Measurements from ENCODE around the gene NPAS2.

NPAS2 gene

DNA sequence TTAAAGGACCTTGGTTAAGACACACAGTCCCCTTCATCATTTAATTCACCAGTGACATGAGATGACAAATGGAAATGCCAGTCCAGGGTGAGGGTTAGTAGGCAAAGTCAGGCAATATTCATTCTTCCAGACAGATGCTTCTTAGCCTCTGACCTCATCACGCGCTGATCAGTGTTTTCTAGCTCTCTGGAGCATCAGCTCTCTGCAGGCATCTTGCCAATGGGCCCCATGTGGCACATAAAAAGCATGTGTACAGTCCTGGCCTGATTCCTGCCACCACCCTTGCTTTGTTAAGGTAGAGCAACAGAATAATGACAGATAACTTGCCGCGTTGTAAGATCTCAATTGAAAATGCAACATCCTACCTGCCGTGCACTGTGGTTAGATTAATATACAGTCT lies 20.3 kb upstream of the NPAS2 start:
- no peak for DNase-seq

GRCh38 chr2:100800915-100801314 lies 19.0 kb upstream of the NPAS2 start:
- DNase-seq = no peak

DNA sequence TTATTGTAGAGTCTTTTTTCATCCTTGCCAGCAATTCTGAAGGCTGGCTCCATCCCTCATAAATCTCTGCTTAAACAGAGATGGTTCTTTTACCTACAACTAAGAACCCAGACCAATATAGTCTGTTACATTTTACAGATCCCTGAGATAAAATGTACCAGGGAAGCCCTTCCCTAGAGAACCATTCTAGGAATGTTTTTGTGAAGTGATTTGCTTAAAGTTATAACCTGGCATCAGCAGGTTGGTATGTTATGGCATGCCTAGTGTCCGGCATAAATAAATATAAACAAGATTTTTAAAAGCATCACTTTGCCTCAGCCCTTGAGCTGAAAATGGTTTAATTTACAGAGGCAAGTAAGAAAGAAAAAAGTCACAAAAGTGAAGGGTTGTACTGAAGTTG lies 18.5 kb upstream of the NPAS2 start:
- no peak for DNase-seq

DNA sequence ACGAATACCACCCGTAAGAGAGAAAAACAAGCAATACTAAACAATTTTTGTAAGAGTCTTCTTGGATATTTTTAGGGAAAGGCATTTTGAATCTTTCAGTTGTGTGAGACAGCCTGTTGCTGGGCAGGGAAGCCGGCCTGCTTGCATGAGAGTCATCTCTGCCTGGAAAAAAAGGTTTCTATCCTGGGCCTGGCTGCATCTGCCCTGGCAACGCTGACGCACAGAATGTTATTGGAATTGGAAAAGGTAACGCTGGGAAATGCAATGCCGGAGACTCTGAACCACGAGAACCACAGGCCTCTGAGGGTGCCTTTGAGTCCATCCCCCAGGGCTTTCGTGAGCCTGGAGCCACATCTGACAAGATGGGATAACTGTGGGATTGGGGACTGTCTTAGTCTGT lies 17.9 kb upstream of the NPAS2 start:
- no peak for DNase-seq

GRCh38 chr2:100803334-100803733 lies 16.6 kb upstream of the NPAS2 start:
- DNase-seq = no peak

DNA sequence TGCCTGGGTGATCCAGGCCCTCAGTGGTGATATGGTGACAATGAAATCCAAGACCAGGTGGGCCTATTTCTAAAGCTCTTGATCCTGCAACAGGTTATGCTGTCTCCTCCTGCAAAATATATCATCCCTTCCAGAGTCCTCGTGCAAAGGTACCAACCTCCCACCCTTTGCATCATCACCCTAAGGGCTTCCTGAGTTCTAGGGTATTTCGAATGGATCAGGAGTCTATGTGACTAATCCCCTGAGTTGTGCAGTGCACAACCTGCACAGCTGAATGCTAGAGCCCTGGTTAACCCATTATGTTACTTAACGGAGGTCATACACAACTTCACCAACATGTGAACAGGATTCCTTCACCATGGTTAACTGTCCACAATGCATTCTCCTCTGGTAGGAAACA lies 13.4 kb upstream of the NPAS2 start:
- no peak for DNase-seq

DNA sequence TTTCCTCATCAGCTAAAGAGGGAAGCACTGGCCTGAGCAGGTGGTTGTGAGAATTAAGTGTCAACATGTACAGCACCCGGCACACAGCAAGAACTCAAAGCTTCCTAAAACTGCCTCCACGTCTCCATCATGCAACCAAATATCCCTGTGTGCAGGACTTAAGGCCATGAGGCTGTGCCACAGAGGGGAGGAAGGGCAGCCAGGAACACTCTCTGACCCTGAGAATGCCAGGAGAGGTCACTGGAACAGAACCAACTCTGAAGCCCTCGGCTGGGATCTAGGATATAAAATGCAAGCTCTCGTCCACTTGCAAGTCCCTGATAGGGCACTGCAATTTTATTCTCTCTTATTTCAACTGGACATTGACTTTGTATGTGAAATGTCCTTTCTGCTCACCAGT lies 12.2 kb upstream of the NPAS2 start:
- DNase-seq = no peak

- no peak for DNase-seq
Measured at GRCh38 chr2:100808582-100808981, 11.4 kb upstream of the NPAS2 start.

DNA sequence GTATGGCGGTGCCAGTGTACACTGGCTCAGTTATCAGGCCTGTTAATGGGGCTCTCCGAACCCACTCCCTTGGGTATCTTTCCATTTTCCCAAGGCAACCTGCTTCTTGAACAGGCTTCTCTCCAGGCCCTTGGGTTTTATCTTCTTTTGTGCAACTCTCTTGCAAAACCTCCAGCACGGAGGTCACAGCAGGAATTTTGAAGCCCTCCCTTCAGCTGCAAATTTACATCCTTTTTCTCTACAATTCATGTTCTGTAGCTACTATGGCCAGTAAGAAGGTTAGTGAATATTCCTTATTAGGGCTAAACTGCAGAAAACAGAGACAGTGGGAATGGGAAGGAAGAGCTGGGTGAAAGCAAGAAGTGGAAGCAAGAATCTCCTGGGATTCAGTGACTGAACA lies 10.4 kb upstream of the NPAS2 start:
- no peak for DNase-seq

DNA sequence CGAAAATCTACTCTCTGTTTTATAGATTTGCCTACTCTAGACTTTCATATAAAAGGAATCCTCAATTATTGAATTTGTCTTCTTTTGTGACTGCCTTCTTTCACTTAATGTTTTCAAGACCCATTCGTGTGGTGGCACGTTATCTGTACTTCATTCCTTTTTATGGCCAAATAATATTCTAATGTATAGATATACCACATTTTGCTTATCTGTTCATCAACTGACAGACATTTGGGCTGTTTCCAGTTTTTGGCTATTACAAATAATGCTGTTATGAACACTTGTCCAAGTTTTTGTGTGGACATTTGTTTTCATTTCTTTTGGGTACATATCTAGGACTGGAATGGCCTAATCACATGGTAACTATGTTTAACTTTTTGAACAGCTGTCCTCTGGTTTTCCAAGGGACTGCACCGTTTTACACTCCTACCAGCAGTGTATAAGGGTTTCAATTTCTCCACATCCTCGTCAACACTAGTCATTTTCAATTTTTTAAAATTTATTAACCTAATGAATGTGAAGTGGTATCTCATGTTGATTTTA lies 9.3 kb upstream of the NPAS2 start:
- no peak for DNase-seq

- no peak for DNase-seq
Measured at GRCh38 chr2:100812116-100812515, 7.8 kb upstream of the NPAS2 start.

DNA sequence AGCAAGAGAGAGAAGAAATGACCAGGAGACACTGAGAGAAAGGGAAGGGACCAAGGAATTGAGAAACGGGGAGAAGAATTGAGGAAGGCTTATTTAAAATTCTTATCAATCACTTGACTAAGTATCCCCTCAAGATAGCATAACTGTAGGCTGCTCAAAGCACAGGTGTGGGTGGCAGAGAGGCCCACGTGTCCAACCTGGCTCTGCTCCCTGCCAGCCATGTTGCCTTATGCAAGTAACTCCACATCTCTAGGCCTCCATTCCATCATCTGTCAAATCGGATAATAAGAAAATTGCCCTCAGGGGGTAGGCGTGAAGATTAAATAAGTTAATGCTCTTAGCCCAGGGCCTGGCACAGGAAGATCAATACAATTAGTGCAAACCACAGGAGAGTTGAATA lies 7.4 kb upstream of the NPAS2 start:
- no peak for DNase-seq

- DNase-seq = no peak
Measured at GRCh38 chr2:100813527-100813926, 6.4 kb upstream of the NPAS2 start.

DNA sequence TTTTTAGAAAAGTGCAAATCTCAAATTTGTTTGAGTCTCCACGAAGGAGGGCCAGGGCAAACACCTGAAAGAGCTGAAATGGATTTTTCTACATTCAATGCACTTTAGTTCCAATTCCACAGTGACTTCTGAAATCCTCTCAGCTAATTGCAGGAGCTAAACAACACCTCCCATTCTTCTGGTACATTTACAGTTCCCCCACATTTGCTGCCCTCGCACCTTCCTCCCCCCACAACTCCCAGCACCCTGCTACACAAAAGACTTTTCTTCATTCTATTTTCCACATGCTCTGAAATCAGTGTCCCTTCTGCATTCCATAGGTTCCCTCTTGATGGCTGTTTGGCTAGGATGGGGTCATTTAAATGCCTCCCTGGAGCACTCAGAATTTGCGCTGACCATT lies 5.9 kb upstream of the NPAS2 start:
- no peak for DNase-seq

DNA sequence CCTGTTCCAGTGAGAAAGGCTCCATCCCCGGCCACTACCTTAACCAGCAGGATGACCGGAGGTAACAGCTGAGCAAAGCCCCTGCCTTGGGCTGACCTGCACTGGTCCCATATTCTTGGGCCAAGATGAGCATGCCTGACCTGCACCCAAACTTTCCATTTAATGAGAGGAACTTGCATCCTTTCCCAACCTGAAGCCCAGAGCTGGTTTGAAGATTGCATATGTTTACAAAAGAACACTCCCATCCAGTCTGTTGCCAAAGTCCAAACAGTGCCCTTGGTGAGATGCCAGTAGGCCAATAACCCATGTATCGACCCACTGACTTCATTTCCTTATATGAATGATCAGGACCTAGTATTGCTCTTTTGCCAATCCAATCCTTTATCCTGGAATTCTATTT lies 5.5 kb upstream of the NPAS2 start:
- no peak for DNase-seq

- no peak for DNase-seq
Measured at GRCh38 chr2:100817388-100817985, 2.5 kb upstream of the NPAS2 start.

- DNase-seq = no peak
Measured at GRCh38 chr2:100818003-100818605, 1.8 kb upstream of the NPAS2 start.

- DNase-seq = no peak
Measured at GRCh38 chr2:100818606-100819369, 1.2 kb upstream of the NPAS2 start.

GRCh38 chr2:100820273-100820522 lies 259 bp downstream of the NPAS2 start:
- DNase-seq = no peak

DNA sequence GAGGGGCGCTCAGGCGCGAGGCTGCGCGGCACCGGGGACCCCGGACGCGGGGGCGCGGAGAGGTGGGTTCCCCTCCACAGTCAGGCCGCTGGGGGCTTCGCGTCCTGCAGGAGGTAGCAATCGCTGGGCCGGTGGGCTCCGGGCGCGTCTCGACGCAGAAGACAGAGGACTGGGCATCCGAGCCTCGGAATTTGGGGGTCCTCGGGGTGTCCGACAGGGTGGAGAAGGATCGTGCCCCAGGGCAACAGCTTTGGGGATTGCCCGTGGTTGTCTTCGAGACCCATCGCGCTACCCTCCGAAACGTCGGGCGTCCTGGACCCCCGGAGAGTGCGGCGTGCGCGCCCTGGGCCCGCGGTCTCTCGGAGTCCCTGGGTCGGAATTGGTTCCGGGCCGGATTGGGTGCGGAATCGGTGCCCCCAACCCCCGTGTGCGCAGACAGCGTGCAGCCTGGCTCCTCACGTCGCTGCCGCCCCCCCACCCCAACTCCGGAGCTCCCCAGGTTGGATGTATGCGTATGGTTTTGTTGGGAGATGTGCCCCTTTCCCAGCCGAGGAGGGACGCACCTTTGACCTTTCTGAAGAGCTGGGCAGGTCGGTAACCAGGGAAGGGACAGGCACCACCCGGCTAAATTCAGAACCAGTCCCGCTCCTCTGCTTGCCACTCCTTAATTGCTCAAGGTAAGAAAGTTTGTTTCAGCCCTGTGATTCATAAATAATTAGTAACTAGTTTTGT lies 750 bp downstream of the NPAS2 start:
- DNase-seq = no peak

GRCh38 chr2:100821255-100821910 lies 1.4 kb downstream of the NPAS2 start:
- no peak for DNase-seq

DNA sequence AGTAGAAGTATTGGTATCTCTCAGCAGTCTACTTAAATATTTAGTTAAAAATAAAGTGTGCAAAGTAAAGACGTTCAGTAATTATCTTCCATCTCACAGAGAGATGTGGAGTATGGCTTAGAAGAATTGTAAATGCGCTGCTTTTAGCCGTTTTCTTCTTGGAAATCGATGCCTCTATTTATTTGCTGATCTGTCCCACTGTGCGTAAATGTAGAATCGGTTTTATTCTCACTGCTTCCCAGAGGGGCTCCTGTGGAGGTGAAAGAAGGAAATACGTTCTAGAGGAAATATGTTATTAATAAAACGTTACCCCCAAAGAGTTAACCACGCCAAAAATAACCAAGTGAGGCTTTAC lies 1.9 kb downstream of the NPAS2 start:
- no peak for DNase-seq

DNA sequence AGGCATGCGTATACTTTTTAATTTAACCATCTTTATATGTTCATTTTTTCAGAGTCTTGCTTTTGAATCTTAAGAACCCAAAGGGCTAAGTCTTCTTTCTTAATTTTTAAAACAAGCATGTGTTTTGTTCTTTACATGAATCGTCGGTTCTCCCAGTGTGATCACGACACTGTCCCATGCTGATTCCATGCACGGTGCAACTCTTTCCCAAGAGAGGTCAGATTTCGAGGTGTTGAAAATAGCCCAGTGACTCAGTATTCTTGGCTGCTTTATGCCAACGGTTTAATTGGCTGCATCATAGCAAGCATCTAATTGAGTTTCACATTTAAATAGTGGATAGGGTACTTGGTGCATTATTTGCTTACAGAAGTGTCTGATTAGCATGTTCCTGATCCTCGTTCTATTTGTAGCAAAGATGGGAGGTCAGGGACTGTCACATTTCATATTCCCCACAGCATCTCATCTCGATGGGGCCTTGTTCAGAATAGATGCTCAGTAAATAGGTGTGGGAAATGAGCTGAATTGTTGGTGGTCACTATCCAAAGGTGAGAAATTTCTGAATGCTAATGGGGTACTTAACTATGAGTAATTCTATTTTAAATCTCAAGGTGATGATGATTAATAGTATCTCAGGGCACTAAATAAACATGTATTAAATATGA lies 2.8 kb downstream of the NPAS2 start:
- DNase-seq = no peak
